Activated CD4-positive, alpha-beta T cell treated with anti-CD3 and anti-CD28 coated beads, Interleukin-2, amount 50 U/mL, for 4 hours (primary cell): Measurements from ENCODE around the gene OR5B21.

Experiments used
- DNase-seq, 2 experiments: peaks; one replicate each; pipeline ENCODE4 v3.0.0-alpha.2; 2020

The OR5B21 gene

DNA sequence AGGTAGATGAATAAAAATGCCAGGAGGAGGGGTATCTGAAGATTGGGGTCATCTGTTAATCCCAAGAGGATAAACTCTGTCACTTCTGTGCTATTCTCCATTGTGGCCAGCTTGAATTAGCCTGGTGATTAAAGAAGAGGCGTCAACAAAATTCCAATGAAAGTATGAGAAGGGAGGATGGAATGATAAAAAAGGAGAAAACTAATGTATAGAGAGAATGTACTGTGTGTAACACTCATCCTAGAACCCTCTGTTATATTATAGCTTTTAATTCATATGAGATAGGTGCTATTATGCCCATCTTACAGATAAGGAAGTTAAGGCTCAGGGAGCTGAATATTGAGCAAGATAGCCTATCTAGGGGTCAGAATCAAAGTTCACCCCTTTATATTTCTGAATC is at the start of gene OR5B21:
TSS of gene OR5B21 (minus strand) at position 101 of the 400 bp plus-strand sequence. CDS start at position 101, 0 bp downstream.
- no peak for DNase-seq

DNA sequence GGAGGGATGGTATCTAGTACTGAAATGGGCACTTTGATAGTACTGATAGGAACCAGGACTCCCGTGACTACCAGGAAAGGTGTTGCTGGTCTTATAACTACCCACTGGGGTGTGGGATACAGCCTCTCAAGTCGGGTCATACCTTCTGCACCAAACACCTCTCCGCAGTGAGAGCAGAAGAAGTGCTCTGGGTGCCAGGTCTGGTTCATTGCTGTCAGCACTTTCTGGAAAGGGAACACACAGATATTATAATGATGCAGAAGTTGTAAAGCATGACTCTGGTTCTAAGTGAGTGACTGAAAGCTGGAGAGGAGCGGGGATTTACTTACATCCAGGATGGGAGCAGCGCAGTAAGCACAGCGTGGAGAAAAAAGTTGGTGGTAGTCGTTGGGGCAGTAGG is 41.7 kb upstream of the OR5B21 start:
- DNase-seq: no peak

DNA sequence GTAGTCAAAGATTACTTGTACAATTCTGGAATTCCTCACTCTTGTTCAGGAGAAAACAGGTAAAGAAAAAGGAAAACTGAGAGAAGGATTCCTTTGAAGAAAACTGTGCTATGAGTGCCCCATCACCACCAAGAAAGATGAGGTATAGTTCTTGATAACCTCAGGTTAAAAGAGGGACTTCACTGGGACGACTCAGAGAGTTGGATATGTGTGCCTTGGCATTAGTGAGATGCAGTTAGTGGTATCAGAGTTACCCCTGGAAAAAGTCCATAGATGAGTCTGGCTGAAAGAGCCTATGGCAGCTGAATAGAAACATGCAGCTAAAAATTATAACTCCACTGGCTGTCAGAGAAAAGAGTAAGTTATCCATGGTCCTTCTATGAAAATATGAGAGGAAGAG is 38.9 kb upstream of the OR5B21 start:
- DNase-seq: no peak

DNA sequence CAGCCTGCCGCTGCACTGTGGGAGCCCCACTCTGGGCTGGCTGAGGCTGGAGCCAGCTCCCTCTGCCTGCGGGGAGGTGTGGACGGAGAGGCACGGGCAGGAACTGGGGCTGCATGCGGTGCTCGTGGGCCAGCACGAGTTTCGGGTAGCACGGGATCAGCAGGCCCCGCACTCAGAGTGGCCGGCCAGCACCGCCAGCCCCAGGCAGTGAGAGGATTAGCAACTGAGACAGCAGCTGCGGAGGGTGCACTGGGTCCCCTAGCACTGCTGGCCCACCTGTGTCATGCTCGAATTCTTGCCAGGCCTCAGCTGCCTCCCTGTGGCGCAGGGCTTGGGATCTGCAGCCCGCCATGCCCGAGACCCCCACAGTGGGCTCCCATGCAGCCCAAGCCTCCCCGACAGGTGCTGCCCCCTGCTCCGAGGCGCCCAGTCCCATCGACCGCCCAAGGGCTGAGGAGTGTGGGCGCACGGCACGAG is 24.0 kb upstream of the OR5B21 start:
- DNase-seq: no peak

DNA sequence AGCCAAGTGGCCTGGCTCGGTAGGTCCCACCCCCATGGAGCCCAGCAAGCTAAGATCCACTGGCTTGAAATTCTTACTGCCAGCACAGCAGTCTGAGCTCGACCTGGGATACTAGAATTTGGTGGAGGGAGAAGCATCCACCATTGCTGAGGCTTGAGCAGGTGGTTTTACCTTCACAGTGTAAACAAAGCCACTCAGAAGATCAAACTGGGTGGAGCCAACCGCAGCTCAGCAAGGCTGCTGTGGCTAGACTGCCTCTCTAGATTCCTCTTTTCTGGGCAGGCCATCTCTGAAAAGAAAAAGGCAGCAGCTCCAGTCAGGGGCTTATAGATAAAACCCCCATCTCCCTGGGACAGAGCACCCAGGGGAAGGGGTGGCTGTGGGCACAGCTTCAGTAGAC is 22.3 kb upstream of the OR5B21 start:
- peak in 1 of 2 experiments; percentile 13 for DNase-seq

DNA sequence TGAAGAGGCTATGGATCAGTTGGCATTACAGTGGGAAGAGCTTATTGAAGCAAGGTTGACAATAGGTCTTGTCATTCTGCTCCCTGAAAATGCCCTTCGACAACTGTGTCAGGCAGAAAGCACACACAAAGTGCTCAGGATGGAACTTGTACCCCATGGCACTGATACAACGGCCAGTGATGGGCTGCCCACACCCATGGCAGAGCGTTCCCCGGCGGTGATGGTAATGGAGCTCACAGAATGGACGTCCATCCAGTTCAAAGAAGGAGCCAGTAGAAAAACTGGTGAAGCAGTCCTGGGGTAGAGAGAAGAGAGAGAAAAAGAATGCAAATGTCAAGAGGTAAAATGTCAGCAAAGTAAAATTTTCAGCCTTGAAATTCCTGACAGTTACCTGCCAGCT is 19.5 kb upstream of the OR5B21 start:
- DNase-seq: no peak

DNA sequence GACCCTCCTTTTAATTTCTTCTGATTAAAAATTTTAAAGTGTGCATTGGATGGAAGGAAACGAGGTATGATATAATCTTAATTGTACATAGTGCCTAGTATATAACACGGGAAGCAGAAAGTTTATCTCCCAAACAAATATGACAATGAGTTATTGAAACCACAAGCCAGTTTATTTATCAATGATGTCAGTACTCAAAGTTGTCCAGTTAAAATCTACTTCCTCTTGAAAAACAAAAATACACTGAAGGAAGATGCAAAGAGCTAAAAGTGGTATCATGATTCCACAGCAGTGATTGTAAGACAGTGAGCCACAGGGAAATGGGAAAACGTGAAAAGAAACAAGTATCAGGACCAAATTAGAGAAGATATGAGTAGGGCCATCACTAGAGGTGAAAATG is 18.8 kb upstream of the OR5B21 start:
- no peak for DNase-seq

DNA sequence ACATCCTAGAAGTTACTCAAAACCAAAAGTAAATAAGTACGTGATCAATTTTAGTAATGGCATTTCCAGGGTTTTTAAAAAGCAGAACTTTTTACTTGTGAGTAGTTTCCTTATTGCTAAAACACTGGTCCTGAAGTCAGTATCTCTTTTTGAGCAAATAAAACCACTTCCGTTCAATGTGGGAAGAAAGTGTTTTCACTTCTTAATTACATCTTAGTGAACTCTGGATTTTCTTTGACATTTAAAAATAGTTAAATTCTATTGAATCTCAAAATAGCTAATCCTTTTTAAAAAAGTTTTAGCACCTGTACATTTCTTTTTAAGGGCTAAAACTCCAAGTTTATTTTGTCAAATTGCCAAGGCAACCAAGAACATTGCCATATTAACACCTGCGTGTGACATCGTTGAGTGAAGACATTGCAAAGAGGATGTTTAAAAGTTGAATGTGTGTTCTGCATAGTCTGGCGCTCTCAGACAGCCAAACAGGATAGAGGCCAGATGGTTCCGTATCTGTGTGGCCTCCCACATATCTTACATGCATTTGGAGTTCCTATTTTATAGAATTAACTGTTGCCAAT is 17.2 kb upstream of the OR5B21 start:
- DNase-seq: no peak

DNA sequence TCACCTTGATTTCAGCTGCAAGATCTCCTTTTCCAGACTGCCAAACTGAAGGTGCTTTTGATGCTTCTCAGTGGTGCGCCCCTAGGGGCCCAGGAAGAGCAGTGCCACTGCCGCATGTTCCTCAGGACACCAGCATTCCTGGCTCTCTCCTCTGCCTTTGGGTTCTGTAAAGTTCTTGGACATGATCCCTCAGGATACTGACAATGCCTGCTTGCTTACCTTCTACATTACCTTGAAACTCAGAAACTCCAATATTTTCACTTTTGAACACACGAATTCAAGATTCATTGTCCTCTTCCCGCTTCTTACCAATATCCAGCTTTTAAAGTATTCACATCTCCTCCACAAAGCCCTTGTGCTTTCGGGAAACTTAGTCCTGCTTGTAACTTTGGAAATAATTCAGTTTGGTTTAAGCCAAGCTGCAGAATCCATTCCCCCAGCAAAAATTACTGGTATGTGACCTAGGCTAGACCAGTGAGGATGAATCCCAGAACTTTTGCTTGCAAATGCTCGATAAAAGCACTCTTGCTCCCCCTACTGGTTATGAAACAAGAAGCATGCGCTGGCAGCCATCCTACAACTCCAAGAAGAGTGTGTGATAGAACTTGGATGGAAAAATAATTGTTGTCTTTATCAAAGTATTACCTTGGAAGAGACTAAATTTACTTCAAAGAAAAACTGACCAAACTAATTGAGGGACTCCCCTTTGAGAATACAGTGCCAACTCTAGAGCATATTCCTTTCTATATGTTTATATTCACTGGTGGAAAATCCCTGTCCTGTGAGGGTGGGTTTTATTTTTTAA is 16.5 kb upstream of the OR5B21 start:
- DNase-seq: peak; percentile 30 to 31

DNA sequence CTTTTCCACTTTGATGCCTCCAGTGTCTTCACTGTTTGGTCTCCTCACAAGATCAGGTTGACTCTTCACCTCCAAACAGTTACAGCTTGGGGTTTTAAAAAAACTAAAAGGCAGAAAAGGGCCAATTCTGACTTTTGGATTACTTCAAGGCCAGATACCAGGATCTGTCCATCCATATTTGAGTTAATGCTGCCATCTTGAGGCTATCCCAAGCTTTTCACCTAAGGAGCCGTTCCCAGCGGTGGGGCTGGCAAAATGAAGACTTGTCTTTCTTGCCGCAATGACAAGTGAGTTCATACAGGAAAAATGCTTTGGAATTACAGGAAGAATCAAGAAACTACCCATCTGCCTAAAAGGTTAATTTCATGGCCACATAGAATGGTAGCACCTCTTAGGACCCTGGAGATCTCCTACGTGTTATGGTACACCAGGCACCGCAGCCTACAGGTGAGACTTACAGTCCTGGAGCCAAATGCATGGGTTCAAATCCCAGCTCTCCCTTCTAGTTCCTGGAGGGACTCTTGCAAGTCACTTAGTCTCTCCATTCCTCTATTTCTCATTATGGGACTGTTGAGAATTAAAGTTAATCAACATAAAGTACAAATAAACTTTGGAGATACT is 6.0 kb upstream of the OR5B21 start:
- no peak for DNase-seq

DNA sequence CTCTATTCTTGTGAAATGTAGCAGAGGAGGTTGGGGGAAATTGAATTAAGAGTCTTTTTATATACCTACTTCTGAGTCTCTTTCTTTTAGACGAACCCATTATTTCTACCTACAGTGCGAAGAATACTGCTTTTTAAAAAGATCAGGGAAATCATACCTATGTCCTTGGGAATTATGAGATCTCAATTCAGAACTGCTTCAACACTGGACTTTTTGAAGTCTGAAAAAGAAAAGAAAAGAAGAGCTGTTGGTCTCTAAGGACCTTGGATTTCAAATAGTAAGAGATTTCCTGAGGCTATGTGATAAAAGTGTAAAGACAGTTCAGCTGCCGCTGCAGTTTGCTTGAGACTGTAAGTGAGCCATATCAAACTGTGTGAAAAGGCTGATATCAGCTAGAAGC is 3.7 kb upstream of the OR5B21 start:
- no peak for DNase-seq

DNA sequence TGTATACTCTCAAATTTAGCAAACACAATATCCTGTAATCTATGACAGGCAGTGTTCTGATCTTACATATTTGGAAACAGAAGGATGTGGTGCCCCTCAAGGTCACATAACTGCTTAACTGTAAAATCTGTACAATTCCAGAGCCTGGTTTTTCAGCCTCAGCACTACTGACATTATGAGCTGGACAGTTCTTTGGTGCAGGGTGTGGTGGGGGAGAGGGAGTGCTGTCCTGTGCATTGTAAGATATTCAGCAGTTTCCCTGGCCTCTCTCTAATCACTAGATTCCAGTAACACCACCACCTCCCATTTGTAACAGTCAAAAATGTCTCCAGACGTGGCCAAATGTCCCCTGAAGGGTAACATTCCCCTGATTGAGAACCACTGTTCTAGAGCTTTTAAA is 1.8 kb upstream of the OR5B21 start:
- no peak for DNase-seq

DNA sequence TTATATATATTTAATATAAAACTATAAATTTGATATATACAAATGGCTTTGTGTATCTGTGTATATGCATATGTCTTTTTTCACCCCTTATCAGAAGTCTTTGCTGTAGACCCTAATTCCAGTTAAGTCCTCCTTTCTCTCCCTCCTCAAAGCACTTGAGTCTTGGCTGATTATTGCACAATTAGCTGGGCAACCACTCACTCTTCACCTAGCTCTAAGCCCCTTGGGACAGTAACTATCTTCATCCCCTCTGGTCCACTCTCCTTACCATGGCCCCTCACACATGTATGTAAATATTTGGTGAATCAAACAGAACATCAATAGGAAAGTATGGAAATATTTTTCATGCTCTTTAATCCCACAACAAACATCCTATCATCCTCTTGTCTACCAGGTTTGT is 909 bp upstream of the OR5B21 start:
- no peak for DNase-seq

DNA sequence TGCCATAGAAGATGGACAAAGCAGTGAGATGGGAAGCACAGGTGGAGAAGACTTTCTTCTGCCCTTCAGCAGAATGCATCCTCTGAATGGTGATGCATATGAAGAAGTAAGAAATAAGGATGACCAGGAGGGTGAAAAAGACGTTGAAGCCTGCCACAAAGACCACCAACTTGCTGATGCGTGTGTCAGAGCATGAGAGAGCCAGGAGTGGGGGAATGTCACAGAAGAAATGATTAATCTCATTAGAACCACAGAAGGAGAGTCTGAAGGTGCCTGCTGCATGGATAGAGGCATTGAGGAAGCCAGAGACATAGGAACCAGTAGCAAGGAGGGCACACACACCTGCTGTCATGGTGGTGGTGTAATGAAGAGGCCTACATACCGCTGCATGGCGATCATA is 550 bp downstream of the OR5B21 start:
- no peak for DNase-seq

DNA sequence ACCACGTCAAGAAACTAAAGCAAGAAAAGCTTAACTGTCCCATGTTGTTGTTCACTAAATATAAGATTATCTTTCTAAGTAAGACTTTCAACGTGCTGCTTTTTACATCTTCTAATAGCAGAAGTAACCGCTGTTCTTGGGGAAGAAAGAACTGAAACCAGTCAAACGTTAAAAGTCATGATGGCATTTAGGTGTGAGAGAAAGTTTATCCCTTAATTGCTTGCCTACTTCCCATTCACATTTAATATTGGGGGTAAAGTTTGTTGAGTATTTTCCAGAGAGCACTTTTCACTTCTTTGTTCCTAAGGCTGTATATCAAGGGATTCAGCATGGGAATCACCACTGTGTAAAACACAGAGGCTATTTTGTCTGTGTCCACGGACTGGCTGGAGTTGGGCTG is 970 bp downstream of the OR5B21 start:
- no peak for DNase-seq

DNA sequence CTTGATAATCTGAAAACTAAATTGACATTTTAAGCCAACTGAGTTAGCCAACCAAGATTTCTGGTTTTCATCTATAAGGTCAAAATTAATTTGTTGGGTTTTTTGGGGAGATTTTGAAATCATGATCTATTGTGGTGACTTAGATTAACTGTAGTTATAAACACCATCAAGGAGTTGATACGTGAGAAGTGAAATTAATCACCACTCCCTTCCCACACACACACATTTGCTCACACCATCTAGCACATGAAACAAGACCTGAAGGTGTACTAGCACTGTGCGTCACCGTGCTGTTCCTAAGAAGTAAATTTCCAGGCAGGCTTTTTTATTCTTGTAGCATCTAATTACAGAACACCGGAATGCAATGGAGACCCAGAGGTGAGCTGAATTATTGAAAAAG is 2.1 kb downstream of the OR5B21 start:
- no peak for DNase-seq

DNA sequence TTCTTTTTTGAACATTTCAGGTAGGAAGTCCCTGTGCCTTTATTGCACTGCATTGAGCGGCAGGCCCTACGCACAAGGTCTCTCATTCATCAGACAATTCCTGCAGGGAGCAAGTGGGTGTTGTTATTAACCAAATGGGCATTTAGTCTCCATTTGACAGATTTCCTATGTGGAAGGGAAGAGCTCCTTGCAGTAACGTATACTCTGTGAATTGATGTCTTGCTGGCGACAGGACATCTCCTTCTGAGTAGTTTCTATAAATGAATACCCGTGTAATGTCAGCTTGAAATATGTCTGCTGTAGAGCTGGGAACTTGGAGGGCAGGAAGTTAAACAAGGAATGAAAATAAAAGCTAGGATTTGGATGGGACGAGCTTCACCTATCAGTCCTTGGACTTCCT is 3.7 kb downstream of the OR5B21 start:
- no peak for DNase-seq

DNA sequence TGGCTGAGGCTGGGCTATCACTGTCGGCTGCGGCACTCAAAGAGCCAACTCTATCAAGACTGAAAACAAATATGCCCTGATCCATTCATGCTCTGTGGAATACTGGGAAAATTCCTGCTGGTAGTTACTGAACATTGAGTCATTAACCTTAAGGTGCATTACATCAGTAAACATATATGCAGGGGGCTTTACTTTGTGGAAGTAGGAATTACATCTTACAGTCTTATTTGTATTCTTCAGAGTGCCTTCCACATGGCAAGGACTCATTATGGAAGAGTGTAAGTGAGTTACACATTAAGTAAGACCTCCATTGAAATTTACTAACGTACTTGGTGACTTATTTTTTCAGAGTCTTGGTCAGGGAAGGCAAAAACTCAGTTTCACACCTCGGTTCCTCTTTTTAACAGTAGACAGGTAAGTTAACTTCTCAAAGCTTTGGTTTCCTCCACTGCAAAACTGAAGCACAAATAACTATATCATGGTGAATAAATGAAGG is 4.5 kb downstream of the OR5B21 start:
- no peak for DNase-seq

DNA sequence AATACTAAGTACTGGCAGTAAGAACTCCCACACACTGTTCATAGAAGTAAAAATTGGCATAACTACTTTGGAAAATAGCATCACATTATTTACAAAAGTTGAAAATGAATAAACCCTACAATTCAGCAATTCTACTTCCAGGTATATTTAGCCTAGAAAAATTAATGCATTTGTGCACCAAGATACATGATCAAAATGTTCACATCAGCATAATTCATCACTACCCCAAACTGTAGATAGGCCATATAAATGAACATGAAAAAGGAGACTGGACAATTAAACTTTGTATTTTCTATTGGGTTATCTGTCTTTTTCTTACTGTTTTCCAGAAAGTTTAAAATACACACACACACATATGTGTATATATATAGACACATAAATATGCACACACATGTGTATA is 5.9 kb downstream of the OR5B21 start:
- DNase-seq: no peak

DNA sequence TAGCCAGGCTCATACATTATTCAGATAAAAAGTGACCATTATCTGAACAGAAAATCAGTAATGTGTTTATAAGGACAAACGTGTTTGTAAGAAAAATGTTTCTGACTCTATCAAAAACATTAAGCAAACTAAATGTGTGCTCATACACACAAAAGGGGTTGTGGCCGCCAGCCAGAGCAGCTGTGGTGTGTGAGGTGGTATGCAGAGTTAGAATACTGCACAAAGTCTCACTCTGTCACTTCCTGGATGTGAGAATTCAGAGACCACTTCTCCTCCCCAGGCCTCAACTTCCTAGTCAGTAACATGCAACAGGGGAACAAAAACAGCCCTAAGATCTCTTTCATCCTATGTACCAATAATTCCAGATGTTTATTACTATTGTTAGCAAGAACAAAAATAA is 9.4 kb downstream of the OR5B21 start:
- no peak for DNase-seq

DNA sequence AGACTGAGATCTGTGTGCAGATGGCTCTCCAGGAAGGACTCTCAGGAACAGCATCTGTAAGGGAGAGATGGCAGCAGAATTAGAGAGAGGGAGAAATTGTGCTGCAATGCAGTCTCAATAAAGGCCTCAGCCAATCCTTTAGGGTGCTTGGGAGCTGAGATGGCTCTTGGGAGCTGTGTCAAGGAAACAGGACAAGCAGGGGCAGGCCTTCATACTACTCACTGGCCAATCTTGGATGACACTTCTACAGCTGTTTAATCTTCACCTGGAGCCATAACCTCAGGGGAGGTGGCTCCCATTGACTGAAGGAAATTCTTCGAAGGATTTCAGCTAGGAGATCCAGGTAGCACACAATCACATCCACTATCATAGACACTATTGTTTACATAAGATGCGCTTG is 10.0 kb downstream of the OR5B21 start:
- no peak for DNase-seq

DNA sequence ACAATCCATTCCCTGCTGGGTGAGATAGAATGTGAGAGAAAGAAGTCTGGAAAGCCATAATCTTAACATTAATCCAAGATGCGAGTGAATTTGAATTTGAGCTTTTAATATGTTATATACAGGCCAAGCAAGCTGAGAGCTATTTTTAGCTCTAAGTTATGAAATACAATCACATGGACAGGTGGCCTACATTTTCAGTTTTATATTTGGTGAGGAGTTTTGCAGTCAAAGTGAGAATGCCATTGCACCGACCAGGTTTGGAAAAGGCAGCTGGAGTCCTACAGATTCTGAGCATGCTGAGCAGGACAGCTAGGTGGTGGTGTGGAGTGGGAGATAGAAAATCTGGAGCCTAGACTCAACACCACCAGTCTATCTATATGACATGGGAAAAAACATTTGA is 12.0 kb downstream of the OR5B21 start:
- no peak for DNase-seq

DNA sequence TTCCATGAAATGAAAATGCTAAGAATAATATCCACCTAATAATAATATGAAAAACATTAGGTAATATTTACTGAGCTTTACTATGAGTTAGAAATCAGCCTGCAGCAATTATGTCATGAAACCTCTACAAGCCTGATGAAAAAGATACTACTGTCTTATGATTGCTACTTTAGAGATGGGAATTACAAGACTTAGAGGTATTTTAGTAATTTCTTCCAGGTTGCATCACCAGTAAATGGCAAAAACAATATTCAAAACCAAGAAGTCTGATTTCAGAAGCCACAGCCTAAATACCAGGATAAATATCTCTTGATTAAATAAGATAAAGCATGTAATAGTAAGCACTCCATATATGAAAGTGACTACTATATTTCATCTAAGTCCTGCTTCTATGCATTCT is 13.8 kb downstream of the OR5B21 start:
- no peak for DNase-seq

DNA sequence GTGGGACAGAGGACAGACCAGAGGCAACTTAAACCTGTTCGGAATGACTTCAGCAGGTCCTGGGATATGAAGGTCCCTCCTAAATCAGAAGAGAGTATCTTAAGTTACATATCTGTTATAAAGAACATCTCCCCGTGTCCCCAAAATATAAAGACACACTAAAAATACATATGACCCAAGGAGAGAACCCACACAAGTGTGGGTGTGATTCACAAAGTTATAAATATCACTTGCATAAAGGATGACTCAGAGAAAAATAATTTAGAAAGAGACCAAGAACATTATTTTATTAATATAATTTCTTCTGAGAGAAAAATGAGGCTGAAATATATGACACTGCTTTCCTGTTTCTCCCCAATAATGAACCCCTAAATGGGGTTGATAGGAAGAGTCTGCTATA is 14.2 kb downstream of the OR5B21 start:
- DNase-seq: no peak
